ENCODE data around the gene CCDC182.

The CCDC182 gene

DNA sequence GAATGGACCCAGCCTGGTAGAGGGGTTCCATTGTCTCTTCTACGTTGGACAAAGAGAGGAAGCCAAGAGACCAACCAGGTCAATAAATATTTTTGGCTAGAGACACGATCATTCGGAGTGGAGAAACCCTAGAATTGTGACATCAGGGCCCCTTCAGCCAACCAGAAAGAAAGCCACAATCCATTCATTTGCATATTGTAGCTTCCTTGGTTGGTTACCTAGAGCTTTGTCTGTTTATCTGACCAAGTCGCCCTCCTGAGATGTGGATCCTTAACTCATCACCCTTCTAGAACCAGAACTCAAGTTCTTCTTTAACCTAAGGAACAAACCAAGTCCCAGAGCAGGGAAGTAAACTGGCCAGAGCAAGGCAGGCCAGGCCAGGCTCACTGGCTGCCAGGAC, at the start of gene CCDC182:
CCDC182 (minus strand) TSS at position 58 of the 400 bp plus-strand sequence; CDS start at position 31, 27 bp downstream.
- no peak for FAIRE-seq

DNA sequence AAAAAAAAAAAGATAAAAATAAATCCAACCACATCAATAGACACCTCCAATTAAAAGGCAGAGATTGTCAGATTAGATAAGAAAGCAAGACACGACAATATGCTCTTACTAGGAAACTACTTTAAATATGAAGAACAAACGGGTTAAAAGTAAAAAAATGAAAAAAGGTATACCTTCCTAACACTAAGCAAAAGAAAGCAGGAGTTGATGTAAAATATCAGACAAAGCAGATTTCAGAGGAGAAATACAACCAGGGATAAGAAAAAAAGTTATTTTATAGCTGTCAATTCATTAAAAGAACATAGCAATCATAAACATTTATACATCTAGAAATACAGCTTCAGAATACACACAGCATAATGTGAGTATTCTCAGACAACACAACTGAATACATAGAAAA, 49.7 kb upstream of the CCDC182 start:
- no peak for FAIRE-seq

GRCh38 chr17:57788725-57789124, 43.6 kb upstream of the CCDC182 start:
- no peak for FAIRE-seq

DNA sequence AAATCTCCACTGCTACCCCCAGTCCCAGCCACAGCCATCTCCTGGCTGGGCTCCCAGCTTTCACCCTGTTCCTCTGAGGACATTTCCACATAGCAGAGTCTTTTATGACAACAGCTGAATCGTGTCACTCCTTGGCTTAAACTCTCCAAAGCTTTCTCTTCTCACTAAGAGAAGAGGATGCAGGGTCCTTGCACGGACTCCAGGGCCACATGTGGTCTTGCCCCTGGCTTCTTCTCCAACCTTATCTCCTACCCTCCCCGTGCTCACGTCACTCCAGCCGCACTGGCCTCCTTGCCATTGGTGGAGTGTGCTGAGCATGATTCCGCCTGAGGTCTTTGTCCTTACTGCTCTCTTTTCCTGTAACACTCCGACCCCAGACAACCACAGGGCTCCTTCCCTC, 39.9 kb upstream of the CCDC182 start:
- FAIRE-seq = no peak

GRCh38 chr17:57784226-57784895, 39.3 kb upstream of the CCDC182 start:
- FAIRE-seq = no peak

- FAIRE-seq = no peak
Observed at GRCh38 chr17:57783338-57783742, 38.2 kb upstream of the CCDC182 start.

DNA sequence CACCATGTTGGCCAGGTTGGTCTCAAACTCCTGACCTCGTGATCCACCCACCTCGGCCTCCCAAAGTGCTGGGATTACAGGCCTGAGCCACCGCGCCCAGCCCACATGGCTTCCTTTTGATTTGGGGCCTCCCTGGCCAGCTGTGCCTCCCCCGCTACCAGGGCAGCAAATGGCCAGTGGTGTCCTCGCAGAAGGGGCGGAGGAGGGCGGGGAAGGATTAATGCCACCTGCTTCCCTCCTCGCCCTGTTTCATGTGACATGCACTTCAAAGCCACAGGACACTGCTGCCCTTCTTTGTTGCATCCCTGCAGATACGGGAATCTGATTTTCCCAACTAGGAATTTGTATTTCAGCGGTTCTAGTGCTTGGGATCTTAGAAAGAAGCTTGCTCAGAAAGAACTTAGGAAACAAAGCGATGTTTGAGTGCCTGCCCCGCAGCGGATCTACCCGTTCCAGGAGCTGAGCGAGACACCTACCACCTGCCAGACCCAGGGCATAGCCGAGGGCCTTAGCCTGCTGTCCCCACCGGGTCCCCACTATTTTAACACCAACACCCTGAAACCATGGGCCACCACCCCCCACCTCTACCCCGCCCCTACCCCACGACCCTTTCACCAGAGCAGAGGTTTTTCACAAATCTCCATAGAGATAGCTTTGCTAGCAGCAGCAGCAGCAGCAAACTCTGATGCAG, 37.7 kb upstream of the CCDC182 start:
- no peak for FAIRE-seq

DNA sequence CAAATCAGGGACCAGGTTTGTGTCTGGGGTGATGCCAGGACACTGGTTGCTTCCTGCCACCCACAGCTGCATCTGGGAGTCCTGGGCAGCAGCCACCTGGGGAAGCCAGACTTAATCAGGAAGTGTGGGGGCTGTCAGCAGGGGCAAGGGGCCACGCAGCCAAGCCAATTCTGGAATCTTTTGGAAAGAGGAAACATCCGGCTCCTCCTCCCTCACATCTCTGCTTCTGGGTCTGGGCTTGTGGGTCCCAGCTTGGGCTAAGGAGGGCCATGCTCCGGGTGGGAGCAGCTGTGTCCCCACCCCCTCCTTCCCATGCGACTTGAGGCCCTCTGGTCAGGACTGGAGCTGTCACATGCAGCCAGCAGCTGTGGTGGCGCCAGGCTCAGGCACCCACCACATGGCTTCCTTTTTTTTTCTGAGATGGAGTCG, 37.0 kb upstream of the CCDC182 start:
- no peak for FAIRE-seq

GRCh38 chr17:57781386-57782061, 36.4 kb upstream of the CCDC182 start:
- no peak for FAIRE-seq

DNA sequence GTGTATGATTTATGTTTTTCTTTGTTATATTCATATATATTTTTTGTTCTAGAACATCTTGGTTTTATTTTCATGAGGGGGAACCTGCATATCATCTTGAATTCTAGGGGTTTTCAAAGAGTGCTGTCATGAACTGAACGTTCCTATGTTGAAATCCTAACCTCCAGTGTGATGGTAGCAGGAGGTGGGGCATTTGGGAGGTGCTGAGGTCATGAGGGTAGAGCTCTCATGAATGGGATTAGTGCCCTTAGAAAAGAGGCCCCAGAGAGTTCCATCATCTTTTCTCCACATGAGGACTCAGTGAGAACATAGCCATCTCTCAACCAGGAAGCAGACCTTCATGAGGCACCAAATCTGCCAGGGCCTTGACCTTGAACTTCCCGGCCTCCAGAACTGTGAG, 34.6 kb upstream of the CCDC182 start:
- no peak for FAIRE-seq

GRCh38 chr17:57778306-57778705, 33.2 kb upstream of the CCDC182 start:
- no peak for FAIRE-seq

- FAIRE-seq = no peak
Observed at GRCh38 chr17:57776366-57776765, 31.3 kb upstream of the CCDC182 start.

DNA sequence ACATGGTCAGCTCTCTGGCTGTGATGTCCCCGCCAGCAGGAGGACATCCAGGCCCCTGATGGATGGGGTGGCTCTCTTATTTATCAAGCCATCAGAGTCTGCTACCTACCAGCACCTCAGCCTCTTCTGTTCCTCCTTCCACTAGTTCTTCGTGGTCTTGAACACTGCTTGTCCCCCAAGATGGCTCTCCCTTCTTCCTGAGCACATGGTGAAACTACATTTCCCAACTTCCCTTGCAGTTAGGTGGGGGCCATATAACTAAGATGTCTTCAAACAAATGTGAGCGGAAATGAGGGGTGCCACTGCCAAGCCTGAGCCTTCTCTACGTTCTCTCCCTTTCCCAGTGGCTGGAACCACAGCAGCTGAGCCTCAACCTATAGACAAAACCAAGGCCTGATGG, 29.8 kb upstream of the CCDC182 start:
- FAIRE-seq = no peak

GRCh38 chr17:57773557-57773956, 28.5 kb upstream of the CCDC182 start:
- no peak for FAIRE-seq

- FAIRE-seq = no peak
Observed at GRCh38 chr17:57772774-57773173, 27.7 kb upstream of the CCDC182 start.

- no peak for FAIRE-seq
Observed at GRCh38 chr17:57767561-57767960, 22.5 kb upstream of the CCDC182 start.

- no peak for FAIRE-seq
Observed at GRCh38 chr17:57766318-57766943, 21.3 kb upstream of the CCDC182 start.

- FAIRE-seq = no peak
Observed at GRCh38 chr17:57762452-57763395, 17.6 kb upstream of the CCDC182 start.

- FAIRE-seq = no peak
Observed at GRCh38 chr17:57761887-57762286, 16.8 kb upstream of the CCDC182 start.

GRCh38 chr17:57760046-57760445, 14.9 kb upstream of the CCDC182 start:
- no peak for FAIRE-seq

- no peak for FAIRE-seq
Observed at GRCh38 chr17:57758654-57759053, 13.6 kb upstream of the CCDC182 start.

- no peak for FAIRE-seq
Observed at GRCh38 chr17:57757735-57758134, 12.6 kb upstream of the CCDC182 start.

Data from colon (tissue), 2 donors.